Sigmoid colon (tissue), 4 donors: ENCODE results near the gene BANP.
"Not testable (repeated sequence)": the region's sequence is repeated elsewhere in the genome, so short reads cannot be mapped to it uniquely, and the experiment has no call there.

ENCODE experiments used
- POLR2A ChIP-seq, 2 donors: fragments of 450-650 bp; IDR thresholded peaks; one replicate each; pipeline ENCODE4 v1.6.1; 2016; ENCODE audit warnings: antibody characterized with exemption in 2 of 2, mild to moderate bottlenecking in 2 of 2, moderate library complexity in 2 of 2
- POLR2AphosphoS5 ChIP-seq, 4 donors: sonication (generic); formaldehyde crosslinking; IDR thresholded peaks; one replicate each; pipeline ENCODE4 v1.6.1; 2017; ENCODE audit warnings: antibody characterized with exemption in 4 of 4
- TF ChIP-seq, protein P1 (sequence below), 4 experiments: fragments of 450-650 bp in 3 of 4; fragments of 200-600 bp in 1 of 4; IDR thresholded peaks; one replicate each; pipeline ENCODE4 v1.5.1; 2016 to 2019; ENCODE audit warnings: antibody characterized with exemption in 4 of 4, mild to moderate bottlenecking in 3 of 4, moderate library complexity in 2 of 4

DNA sequence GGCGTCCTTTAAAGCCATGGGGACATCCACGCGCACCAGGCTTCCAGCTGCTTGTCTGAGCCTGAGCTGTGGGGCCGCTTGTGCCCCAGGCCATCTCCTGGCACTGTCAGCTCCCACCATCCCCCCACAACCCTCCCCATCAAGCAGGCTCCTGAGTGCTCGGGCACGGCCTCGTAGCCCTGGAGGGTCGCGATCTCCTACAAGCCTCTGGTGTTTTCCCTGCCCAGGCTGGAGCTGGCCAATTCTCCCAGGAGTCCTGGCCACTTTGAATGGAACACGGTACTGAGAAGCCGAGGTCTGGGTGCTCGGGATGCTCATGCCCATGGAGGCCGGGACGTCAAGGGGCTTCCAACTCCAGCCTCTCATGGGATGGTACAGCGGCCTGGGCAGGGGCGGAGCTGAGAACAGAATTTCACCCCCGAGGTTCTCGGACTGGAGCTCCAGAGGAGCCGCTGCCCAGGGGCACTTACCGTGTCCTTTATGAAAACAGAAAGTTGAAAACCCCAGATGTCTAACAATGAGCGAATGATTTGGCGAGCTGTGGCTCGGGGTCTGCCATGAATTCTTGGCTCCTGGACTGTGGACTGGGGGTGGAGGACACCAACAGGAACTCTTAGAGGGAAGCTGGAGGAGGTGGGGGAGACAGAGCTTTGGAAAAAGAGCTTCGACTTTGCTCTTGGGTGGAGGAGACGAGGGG is 142.5 kb downstream of the BANP start:
- not testable (repeated sequence) for TF ChIP-seq POLR2A, POLR2AphosphoS5 (IDR thresholded peaks at IDR 0.05)
- TF ChIP-seq, protein P1, sequence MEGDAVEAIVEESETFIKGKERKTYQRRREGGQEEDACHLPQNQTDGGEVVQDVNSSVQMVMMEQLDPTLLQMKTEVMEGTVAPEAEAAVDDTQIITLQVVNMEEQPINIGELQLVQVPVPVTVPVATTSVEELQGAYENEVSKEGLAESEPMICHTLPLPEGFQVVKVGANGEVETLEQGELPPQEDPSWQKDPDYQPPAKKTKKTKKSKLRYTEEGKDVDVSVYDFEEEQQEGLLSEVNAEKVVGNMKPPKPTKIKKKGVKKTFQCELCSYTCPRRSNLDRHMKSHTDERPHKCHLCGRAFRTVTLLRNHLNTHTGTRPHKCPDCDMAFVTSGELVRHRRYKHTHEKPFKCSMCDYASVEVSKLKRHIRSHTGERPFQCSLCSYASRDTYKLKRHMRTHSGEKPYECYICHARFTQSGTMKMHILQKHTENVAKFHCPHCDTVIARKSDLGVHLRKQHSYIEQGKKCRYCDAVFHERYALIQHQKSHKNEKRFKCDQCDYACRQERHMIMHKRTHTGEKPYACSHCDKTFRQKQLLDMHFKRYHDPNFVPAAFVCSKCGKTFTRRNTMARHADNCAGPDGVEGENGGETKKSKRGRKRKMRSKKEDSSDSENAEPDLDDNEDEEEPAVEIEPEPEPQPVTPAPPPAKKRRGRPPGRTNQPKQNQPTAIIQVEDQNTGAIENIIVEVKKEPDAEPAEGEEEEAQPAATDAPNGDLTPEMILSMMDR (IDR thresholded peaks at IDR 0.05) = not testable (repeated sequence)
